Small intestine (tissue), 7 donors: ENCODE results near the gene NBDY. TPM values are rescaled to one million over a fixed set of nuclear protein-coding genes. Genes with fewer than 3 reads are reported as not detected.

Experiments
- DNase-seq, 2 donors: peaks; one replicate each; pipeline versions ENCODE4 v3.0.0 to v3.0.0-alpha.2; 2013
- FAIRE-seq: peaks from 2 replicates; lab custom pipeline; 2012; peaks lifted over from hg19 to GRCh38; lab: Jason Lieb, UNC
- H3K27ac ChIP-seq, 3 donors: one replicate each; pipeline ENCODE4 v1.5.1; 2013; ENCODE audit warnings: low read length in 2 of 3, mild to moderate bottlenecking in 2 of 3, control low read depth in 1 of 3, inconsistent platforms in 1 of 3, low read depth in 1 of 3, moderate library complexity in 1 of 3
- H3K27me3 ChIP-seq, 3 donors: one replicate each; pipeline ENCODE4 v1.6.1; 2013; ENCODE audit warnings: low read length in 3 of 3, inconsistent platforms in 1 of 3; ENCODE audit not compliant: control insufficient read depth in 3 of 3, insufficient read depth in 3 of 3
- H3K36me3 ChIP-seq, 3 donors: one replicate each; pipeline ENCODE4 v1.6.1; 2013; ENCODE audit warnings: low read length in 3 of 3, inconsistent platforms in 1 of 3, low read depth in 1 of 3, mild to moderate bottlenecking in 1 of 3, moderate library complexity in 1 of 3; ENCODE audit not compliant: control insufficient read depth in 3 of 3, insufficient read depth in 2 of 3
- H3K4me1 ChIP-seq, 3 donors: one replicate each; pipeline ENCODE4 v1.6.1; 2013; ENCODE audit warnings: low read length in 2 of 3, inconsistent platforms in 1 of 3, low read depth in 1 of 3, mild to moderate bottlenecking in 1 of 3, moderate library complexity in 1 of 3; ENCODE audit not compliant: control insufficient read depth in 3 of 3, insufficient read depth in 2 of 3
- H3K4me3 ChIP-seq, 3 donors: one replicate each; pipeline ENCODE4 v1.5.1; 2013; ENCODE audit warnings: low read length in 3 of 3, control low read depth in 1 of 3, inconsistent platforms in 1 of 3, low read depth in 1 of 3, mild to moderate bottlenecking in 1 of 3, moderate library complexity in 1 of 3
- H3K9me3 ChIP-seq, 2 donors: one replicate each; pipeline ENCODE4 v1.6.1; 2013; ENCODE audit warnings: low read depth in 1 of 2, low read length in 1 of 2; ENCODE audit not compliant: control insufficient read depth in 2 of 2, insufficient read depth in 1 of 2
- WGBS, 3 donors: extraction: QIAGEN DNeasy Blood & Tissue Kit; methylation state at CpG; one replicate each; pipeline ENCODE4 v1.1.7; 2013; 5-methylcytosine and 5-hydroxymethylcytosine counted together
- polyA plus RNA-seq, 4 donors: library from polyadenylated mRNA; stranded (reverse) in 3 of 4; unstranded in 1 of 4; fragments of 200-250 nt in 3 of 4; fragments of 120-200 nt in 1 of 4; gene quantifications; one replicate each; pipeline versions ENCODE4 v1.2.1 to v1.2.3, GENCODE V29; 2013
- donor health status: healthy with polysubstance abuse.
- donor health status: control.
- donor health status: control.
- donor health status: Bipolar disorder and iron deficiency.
- donor health status: healthy.

Gene NBDY
- polyA plus RNA-seq, 4 donors: 11.9 to 39.6 (median 20.9) TPM

DNA sequence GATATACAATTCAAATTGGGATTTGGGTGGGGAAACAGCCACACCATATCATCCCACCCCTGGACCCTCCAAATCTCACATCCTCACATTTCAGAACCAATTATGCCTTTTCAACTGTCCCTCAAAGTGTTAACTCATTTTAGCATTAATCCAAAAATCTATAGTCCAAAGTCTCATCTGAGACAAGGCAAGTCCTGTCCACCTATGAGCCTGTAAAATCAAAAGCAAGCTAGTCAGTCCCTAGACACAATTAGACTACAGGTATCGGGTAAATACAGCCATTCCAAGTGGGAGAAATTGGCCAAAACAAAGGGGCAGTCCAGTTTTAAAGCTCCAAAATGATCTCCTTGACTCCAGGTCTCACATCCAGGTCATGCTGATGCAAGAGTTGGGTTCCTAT, 128.0 kb downstream of the NBDY start:
- no peaks in the 10 kb centered on the region for H3K4me1 ChIP-seq
- DNase-seq (no peak), FAIRE-seq (no peak)
- no peak overlapping the region for H3K27ac ChIP-seq
- H3K4me3 ChIP-seq: no peak overlapping the region
- H3K27me3 ChIP-seq: no peaks in the 10 kb centered on the region
- H3K36me3 ChIP-seq: no peaks in the 10 kb centered on the region
- WGBS, 3 donors: 70 to 77% (median 75%) methylated on average over 1 of the region's 1 CpG
- peaks cover 0 to 6% of the 10 kb centered on the region in 2 donors for H3K9me3 ChIP-seq

DNA sequence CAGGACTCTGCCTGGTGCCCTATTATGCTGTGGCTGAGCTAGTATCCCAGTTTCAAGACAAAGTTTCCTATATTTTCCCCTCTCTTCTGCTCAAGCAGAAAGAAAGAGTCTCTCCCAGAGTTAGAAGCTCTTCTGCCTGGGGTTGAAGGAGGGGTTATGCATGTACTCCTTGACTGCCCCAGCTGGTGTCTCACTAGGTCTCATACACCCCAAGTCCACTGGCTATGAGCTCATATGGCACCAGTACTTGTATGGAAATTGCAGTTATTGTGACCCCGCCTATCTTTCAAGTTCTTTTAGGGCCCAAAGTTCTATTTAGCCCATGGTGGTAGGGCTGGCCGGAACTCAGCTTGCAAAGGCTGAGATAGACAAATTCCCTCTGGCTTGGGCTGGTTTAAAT, 131.8 kb downstream of the NBDY start:
- H3K4me3 ChIP-seq: no peak overlapping the region
- H3K27me3 ChIP-seq: no peaks in the 10 kb centered on the region
- H3K36me3 ChIP-seq: no peaks in the 10 kb centered on the region
- FAIRE-seq (no peak), DNase-seq (no peak)
- H3K4me1 ChIP-seq: no peaks in the 10 kb centered on the region
- H3K27ac ChIP-seq: no peak overlapping the region
- 59 to 87% (median 80%) methylated on average over 2 of the region's 2 CpGs for WGBS, 3 donors
- H3K9me3 ChIP-seq: peaks cover 0 to 8% of the 10 kb centered on the region in 2 donors

Other genes with a start within 250 kb of the NBDY start
- 10 to 100 TPM in 2 of 4 donors, 1 to 10 TPM in 2; 7.4 to 30.7 (median 10.7) TPM for gene UBQLN2, start 165.6 kb upstream of the NBDY start, polyA plus RNA-seq